Right lobe of liver (tissue), 6 donors: ENCODE data around the gene ANLN. TPM values are rescaled to one million over a fixed set of nuclear protein-coding genes. Genes with fewer than 3 reads are reported as not detected.

Experiments
- ATAC-seq, 4 donors: fragments of 200-7000 bp; cut with Tn5 transposase; one replicate each; pipeline ENCODE4 v1.9.1; 2020; ENCODE audit warnings: mild to moderate bottlenecking in 4 of 4, moderate library complexity in 4 of 4
- DNase-seq, 3 donors: peaks; one replicate each; pipeline ENCODE4 v3.0.0-alpha.2; 2020
- H3K27ac ChIP-seq, 3 donors: fragments of 200-600 bp; one replicate each; pipeline ENCODE4 v1.8.0; 2022
- H3K27me3 ChIP-seq, 2 donors: fragments of 200-600 bp; one replicate each; pipeline ENCODE4 v1.8.0; 2022
- H3K36me3 ChIP-seq, 4 donors: fragments of 200-600 bp; sonication (generic) in 1 of 4; one replicate each; pipeline versions ENCODE4 v1.5.1 to v1.8.0; 2017 to 2022; ENCODE audit warnings: control low read depth in 1 of 4
- H3K4me1 ChIP-seq, 4 donors: fragments of 200-600 bp; sonication (generic) in 1 of 4; one replicate each; pipeline versions ENCODE4 v1.5.1 to v1.8.0; 2017 to 2022; ENCODE audit warnings: control low read depth in 1 of 4
- H3K4me3 ChIP-seq, 3 donors: fragments of 200-600 bp; one replicate each; pipeline ENCODE4 v1.8.0; 2022
- H3K9me3 ChIP-seq, 4 donors: fragments of 200-600 bp; sonication (generic) in 1 of 4; one replicate each; pipeline versions ENCODE4 v1.5.1 to v1.8.0; 2017 to 2022; ENCODE audit warnings: control low read depth in 1 of 4
- POLR2A ChIP-seq: fragments of 450-650 bp; IDR thresholded peaks from one replicate; pipeline ENCODE4 v1.6.1; 2017; ENCODE audit warnings: antibody characterized with exemption, mild to moderate bottlenecking
- WGBS: methylation state at CpG from one replicate; pipeline ENCODE4 v1.1.6; 2018; ENCODE audit warnings: low coverage, low lambda C conversion rate; ENCODE audit not compliant: insufficient coverage; ENCODE audit errors: missing lambda C conversion rate; 5-methylcytosine and 5-hydroxymethylcytosine counted together
- intact Hi-C, 2 donors: fragments of 100-400 bp; cut with DNase I; formaldehyde crosslinking; loops; one replicate each; pipeline versions ENCODE4 v1.11.2 to v1.14.1; 2022
- total RNA-seq, 6 experiments: library from RNA; depleted of rRNA in 2 of 6; stranded (reverse); fragments of >200 nt in 2 of 6; fragmentation: NEBNext Ultra II Directional in 3 of 6; extraction: Animal tissue kit (Norgen Biotek cat#: 25700) in 3 of 6; gene quantifications; one replicate each; pipeline versions ENCODE4 v1.1.0 to v1.2.4, GENCODE V29; 2016 to 2023
- TF ChIP-seq, protein P1 (sequence below), 4 donors: fragments of 200-600 bp in 3 of 4; fragments of 450-650 bp in 1 of 4; IDR thresholded peaks; one replicate each; pipeline versions ENCODE4 v1.5.1 to v1.8.0; 2016 to 2022; ENCODE audit warnings: antibody characterized with exemption in 4 of 4, mild to moderate bottlenecking in 2 of 4
- donor health status: DM: no; HTN: yes; CAD: no.
- donor health status: DM: no; HTN: no; CAD: no.
- donor health status: DM: no; HTN: no; CAD: no.
- donor health status: DM: no; HTN: yes; CAD: no.
- donor health status: DM: no; HTN: yes; CAD: no.

ANLN gene
- total RNA-seq, 6 experiments from 2014 or later = 0.44 to 7.8 (median 2.2) TPM

DNA sequence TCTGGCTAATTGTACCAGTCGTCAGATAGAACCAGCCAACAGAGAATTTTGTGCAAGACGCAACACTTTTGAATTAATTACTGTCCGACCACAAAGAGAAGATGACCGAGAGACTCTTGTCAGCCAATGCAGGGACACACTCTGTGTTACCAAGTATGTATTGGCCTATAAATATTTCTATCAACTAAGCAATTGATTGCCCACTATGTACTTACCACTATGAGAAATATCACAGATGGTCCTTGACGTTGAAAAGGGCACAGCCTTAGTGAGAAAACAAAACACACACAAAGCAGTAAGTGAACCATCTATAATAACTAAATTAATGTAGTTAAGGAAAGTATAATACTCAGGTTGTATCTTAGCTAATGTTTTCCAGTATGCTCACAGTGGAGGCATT, 60.0 kb downstream of the ANLN start:
- no peaks in the 10 kb centered on the region for H3K9me3 ChIP-seq
- intact Hi-C loops = no loop called here
- no peaks in the 10 kb centered on the region for H3K4me1 ChIP-seq
- no peak for TF ChIP-seq POLR2A
- TF ChIP-seq, protein P1, sequence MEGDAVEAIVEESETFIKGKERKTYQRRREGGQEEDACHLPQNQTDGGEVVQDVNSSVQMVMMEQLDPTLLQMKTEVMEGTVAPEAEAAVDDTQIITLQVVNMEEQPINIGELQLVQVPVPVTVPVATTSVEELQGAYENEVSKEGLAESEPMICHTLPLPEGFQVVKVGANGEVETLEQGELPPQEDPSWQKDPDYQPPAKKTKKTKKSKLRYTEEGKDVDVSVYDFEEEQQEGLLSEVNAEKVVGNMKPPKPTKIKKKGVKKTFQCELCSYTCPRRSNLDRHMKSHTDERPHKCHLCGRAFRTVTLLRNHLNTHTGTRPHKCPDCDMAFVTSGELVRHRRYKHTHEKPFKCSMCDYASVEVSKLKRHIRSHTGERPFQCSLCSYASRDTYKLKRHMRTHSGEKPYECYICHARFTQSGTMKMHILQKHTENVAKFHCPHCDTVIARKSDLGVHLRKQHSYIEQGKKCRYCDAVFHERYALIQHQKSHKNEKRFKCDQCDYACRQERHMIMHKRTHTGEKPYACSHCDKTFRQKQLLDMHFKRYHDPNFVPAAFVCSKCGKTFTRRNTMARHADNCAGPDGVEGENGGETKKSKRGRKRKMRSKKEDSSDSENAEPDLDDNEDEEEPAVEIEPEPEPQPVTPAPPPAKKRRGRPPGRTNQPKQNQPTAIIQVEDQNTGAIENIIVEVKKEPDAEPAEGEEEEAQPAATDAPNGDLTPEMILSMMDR (IDR thresholded peaks at IDR 0.05) = no peak
- H3K27ac ChIP-seq = no peak overlapping the region
- 91% methylated on average over 5 of the region's 5 CpGs for WGBS
- H3K27me3 ChIP-seq = no peaks in the 10 kb centered on the region
- DNase-seq = no peak
- ATAC-seq = no peak
- no peaks in the 10 kb centered on the region for H3K36me3 ChIP-seq
- no peak overlapping the region for H3K4me3 ChIP-seq

DNA sequence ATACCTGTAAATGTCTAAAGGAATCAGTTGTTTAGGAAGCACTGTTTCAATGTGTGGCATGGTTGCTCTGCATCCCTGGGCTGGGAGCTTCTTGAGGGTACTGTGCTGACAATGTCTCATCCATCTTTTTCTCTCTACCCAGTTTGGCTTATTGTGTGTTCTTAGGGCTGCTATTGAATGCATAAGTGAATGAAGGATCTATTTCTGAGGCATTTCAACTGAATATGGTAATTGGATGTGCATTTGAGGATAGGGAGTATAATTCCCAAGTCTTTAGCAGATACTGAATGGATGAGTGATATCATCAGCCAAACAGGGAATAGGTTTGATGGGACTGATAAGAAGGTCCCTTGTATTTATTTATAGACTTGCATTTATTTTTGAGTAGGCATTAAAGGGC, 64.1 kb downstream of the ANLN start:
- Histone ChIP-seq H3K4me3 (no peak overlapping the region), H3K36me3 (no peaks in the 10 kb centered on the region), H3K9me3 (no peaks in the 10 kb centered on the region), H3K27ac (no peak overlapping the region), H3K27me3 (no peaks in the 10 kb centered on the region), H3K4me1 (no peaks in the 10 kb centered on the region)
- intact Hi-C loops = no loop called here
- ATAC-seq (no peak), DNase-seq (no peak)
- TF ChIP-seq, protein P1 (IDR thresholded peaks at IDR 0.05) = no peak
- TF ChIP-seq POLR2A = no peak

DNA sequence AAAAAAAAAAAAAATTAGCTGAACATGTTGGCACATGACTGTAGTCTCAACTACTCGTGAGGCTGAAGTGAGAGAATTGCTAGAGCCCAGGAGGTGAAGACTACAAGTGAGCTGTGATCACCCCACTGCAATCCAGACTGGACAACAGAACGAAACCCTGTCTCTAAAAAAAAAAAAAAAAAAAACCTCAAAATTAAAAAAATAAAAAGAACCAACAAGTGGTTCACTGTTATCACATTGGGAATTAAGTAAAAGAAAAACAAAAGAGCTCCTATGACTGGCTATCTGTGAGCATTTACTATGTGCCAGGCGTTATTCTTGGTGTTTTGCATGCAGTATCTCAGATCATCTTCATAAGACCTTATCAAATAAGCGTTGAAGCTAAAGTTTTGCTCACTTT, 66.0 kb downstream of the ANLN start:
- TF ChIP-seq POLR2A = no peak
- TF ChIP-seq, protein P1 (IDR thresholded peaks at IDR 0.05) = no peak
- ATAC-seq (no peak), DNase-seq (no peak)
- no peaks in the 10 kb centered on the region for H3K27me3 ChIP-seq
- no peaks in the 10 kb centered on the region for H3K4me1 ChIP-seq
- H3K4me3 ChIP-seq = no peak overlapping the region
- intact Hi-C loops = no loop called here
- no peaks in the 10 kb centered on the region for H3K9me3 ChIP-seq
- 97% methylated on average over 3 of the region's 4 CpGs for WGBS
- no peak overlapping the region for H3K27ac ChIP-seq
- H3K36me3 ChIP-seq = no peaks in the 10 kb centered on the region

DNA sequence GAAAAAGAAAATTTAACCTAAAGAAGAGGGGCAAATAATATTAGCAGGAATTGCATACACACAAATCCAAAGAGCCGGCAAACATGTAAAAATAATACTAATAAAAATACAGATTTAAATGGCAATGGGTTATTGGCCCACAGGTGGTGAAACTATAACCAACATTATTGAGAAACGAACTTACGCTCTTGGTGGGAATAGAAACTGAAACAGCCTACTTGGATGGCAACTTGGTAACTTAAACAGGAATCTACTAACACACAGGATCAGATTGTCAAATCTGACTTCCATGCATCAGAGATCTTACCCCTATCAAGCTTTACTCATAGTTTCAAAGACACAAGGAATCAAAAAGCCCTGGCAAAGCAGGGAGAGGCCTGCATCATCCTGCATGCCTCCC, 66.5 kb downstream of the ANLN start:
- no peak overlapping the region for H3K27ac ChIP-seq
- intact Hi-C loops = no loop called here
- WGBS = 63% methylated on average over 3 of the region's 3 CpGs

More for the DNA sequence above, 66.5 kb downstream of the ANLN start:
- H3K27me3 ChIP-seq = no peaks in the 10 kb centered on the region
- peak in 1 of 4 donors; percentile 12 for ATAC-seq
- TF ChIP-seq, protein P1 (IDR thresholded peaks at IDR 0.05) = no peak
- no peak for TF ChIP-seq POLR2A
- H3K9me3 ChIP-seq = no peaks in the 10 kb centered on the region
- no peak overlapping the region for H3K4me3 ChIP-seq
- H3K4me1 ChIP-seq = peaks cover 0 to 2% (median 1%) of the 10 kb centered on the region in 4 donors
- no peak for DNase-seq
- no peaks in the 10 kb centered on the region for H3K36me3 ChIP-seq
